Mucosa of descending colon (tissue), 3 donors: ENCODE results near the gene ERC1. TPM values are rescaled to one million over a fixed set of nuclear protein-coding genes. Genes with fewer than 3 reads are reported as not detected.

Experiments
- ATAC-seq: fragments of 200-7000 bp; cut with Tn5 transposase; one replicate; pipeline ENCODE4 v1.9.1; 2020; ENCODE audit warnings: mild to moderate bottlenecking, moderate library complexity
- DNase-seq, 3 donors: peaks; one replicate each; pipeline ENCODE4 v3.0.0-alpha.2; 2020
- H3K36me3 ChIP-seq: fragments of 200-600 bp; one replicate; pipeline ENCODE4 v1.8.0; 2021; ENCODE audit warnings: low read depth, mild to moderate bottlenecking
- H3K4me1 ChIP-seq: fragments of 200-600 bp; one replicate; pipeline ENCODE4 v1.8.0; 2021; ENCODE audit warnings: low read depth, mild to moderate bottlenecking
- H3K4me3 ChIP-seq: fragments of 200-600 bp; one replicate; pipeline ENCODE4 v1.8.0; 2021; ENCODE audit warnings: mild to moderate bottlenecking
- H3K9me3 ChIP-seq: fragments of 200-600 bp; one replicate; pipeline ENCODE4 v1.8.0; 2021; ENCODE audit warnings: mild to moderate bottlenecking
- intact Hi-C, 2 donors: fragments of 100-400 bp; cut with DNase I in 1 of 2; cut with micrococcal nuclease in 1 of 2; formaldehyde crosslinking; loops; one replicate each; pipeline versions ENCODE4 v1.11.0 to v1.11.1; 2022; cut with DNase I, micrococcal nuclease
- total RNA-seq, 3 donors: library from RNA; stranded (reverse); fragmentation: NEBNext Ultra II Directional in 2 of 3; extraction: Animal tissue kit (Norgen Biotek cat#: 25700) in 2 of 3; gene quantifications; one replicate each; pipeline versions ENCODE4 v1.2.1 to v1.2.4, GENCODE V29; 2021 to 2023
- TF ChIP-seq, protein P1 (sequence below): fragments of 200-600 bp; IDR thresholded peaks from one replicate; pipeline ENCODE4 v1.8.0; 2022; ENCODE audit warnings: antibody characterized with exemption, mild to moderate bottlenecking
- donor health status: DM: no; HTN: no; CAD: no; lungs with moderate emphysema.
- donor health status: DM: no; HTN: no; CAD: no.
- donor health status: DM: no; HTN: yes; CAD: no.

Gene ERC1
- total RNA-seq, 3 donors from 2014 or later: 42.6 to 76.3 (median 49.6) TPM

DNA sequence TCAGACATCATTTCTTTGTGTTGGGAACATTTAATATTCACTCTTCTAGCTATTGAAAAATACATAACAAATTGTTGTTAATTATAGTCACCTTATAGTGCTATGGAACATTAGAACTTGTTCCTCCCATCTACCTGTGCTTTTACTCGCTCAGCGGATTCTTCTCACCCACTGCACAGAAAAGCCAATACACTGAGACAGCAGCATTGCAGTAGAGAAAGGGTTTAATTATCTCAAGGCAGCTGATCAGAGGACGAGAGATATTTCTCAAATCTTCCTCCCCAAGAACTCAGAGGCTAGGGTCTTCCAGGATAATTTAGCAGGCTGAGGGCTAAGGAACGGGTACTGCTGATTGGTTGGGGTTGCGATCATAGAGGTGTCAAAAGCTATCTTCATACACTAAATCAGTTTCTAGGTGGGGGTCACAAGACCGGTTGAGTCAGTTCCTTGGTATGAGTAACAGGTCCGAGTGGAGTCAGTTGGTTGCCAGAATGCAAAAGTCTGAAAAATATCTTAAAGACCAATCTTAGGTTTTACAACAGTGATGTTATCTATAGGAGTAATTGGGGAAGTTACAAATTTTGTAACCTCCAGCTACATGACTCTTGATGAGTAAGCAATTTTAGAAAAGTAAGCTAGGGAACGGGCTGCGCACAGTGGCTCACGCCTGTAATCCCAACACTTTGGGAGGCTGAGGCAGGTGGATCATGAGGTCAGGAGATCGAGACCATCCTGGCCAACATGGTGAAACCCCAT, 430.2 kb downstream of the ERC1 start:
- Histone ChIP-seq H3K4me3 (no peak overlapping the region), H3K36me3 (no peaks in the 10 kb centered on the region), H3K4me1 (peaks cover 3% of the 10 kb centered on the region), H3K9me3 (peaks cover 22% of the 10 kb centered on the region)
- ATAC-seq (no peak), DNase-seq (no peak)
- TF ChIP-seq, protein P1, sequence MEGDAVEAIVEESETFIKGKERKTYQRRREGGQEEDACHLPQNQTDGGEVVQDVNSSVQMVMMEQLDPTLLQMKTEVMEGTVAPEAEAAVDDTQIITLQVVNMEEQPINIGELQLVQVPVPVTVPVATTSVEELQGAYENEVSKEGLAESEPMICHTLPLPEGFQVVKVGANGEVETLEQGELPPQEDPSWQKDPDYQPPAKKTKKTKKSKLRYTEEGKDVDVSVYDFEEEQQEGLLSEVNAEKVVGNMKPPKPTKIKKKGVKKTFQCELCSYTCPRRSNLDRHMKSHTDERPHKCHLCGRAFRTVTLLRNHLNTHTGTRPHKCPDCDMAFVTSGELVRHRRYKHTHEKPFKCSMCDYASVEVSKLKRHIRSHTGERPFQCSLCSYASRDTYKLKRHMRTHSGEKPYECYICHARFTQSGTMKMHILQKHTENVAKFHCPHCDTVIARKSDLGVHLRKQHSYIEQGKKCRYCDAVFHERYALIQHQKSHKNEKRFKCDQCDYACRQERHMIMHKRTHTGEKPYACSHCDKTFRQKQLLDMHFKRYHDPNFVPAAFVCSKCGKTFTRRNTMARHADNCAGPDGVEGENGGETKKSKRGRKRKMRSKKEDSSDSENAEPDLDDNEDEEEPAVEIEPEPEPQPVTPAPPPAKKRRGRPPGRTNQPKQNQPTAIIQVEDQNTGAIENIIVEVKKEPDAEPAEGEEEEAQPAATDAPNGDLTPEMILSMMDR: no peak
- intact Hi-C loops: no loop called here

DNA sequence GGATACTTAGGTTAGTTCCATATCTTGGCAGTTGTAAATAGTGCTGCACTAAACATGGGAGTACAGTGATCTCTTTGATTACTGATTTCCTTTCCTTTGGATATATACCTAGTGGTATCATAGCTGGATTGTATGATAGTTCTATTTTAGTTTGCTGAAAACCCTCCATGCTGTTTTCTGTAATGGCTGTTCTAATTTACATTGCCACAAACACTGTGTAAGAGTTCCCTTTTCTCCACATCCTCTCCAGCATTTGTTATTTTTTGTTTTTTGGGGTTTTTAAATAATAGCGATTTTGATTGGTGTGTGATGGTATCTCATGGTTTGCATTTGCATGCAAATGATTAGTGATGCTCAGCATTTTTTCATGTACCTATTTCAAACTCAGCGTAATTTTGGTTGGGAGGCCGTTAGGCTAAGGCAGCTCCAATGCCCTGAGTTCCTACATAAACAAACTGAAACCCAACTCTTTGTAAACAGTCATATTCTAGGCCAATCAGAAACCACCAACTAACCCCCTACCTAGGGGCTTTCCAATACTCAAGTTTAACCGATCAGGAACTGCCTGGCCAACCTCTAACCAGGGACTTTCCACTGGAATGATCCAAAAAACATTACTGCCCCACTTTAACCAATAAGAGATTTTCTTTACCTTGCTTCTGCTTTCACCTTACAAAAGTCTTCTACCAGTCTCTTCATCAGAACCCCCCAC, 431.7 kb downstream of the ERC1 start:
- Histone ChIP-seq H3K4me1 (peaks cover 3% of the 10 kb centered on the region), H3K9me3 (peaks cover 22% of the 10 kb centered on the region), H3K4me3 (no peak overlapping the region), H3K36me3 (no peaks in the 10 kb centered on the region)
- DNase-seq (no peak), ATAC-seq (no peak)
- TF ChIP-seq, protein P1: no peak
- intact Hi-C loops: no loop called here

DNA sequence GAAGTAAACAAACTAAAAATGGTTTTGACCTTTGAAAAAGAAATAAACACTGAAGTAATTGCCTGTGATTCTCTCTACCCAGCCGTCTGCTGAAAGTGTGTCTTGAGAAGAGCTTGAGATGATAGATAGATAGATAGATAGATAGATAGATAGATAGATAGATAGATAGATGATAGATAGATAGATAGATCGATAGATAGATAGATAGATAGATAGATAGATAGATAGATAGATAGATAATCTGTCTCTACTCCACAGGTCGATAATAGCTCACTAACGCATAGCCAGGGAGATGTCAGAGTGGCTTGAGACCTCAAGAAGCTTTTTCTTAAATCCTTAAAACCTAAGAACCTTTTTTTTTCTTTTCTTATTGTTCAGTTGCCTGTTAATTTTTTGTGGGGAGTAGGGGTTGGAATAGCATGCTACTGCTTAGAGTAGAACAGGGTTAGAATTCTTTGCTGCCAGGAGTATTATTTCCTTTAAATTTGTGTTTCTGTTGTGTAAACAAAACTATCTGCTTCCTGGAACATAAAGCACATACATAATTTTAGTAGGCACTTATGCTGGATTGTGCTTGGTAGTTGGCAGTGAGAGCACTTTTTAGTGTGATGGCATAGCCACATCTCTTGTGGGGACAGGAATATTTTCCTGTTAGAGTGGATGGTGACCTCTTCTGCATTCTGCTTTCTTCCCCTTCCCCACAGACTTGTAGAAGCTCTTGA, 433.8 kb downstream of the ERC1 start:
- intact Hi-C loops: no loop called here
- no peaks in the 10 kb centered on the region for H3K4me1 ChIP-seq
- no peak overlapping the region for H3K4me3 ChIP-seq
- TF ChIP-seq, protein P1: no peak
- H3K36me3 ChIP-seq: no peaks in the 10 kb centered on the region
- H3K9me3 ChIP-seq: peaks cover 22% of the 10 kb centered on the region
- ATAC-seq (peak; percentile 40), DNase-seq (no peak)

DNA sequence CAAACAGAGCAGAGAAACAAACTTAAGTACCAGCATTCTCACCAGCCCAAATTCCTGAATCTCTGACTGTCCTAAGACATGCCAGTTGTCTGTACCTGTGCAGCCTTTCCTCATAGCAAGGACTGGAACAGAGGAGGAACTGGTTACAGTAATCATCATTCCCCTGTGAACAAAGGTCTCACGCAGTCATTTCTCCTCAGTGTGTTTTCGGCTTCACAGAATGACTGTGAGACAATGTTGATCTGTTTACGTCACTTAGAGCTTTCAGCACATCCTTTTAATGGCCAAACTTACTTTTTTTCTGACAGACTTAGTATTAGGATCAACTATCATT, 434.3 kb downstream of the ERC1 start:
- TF ChIP-seq, protein P1: no peak

DNA sequence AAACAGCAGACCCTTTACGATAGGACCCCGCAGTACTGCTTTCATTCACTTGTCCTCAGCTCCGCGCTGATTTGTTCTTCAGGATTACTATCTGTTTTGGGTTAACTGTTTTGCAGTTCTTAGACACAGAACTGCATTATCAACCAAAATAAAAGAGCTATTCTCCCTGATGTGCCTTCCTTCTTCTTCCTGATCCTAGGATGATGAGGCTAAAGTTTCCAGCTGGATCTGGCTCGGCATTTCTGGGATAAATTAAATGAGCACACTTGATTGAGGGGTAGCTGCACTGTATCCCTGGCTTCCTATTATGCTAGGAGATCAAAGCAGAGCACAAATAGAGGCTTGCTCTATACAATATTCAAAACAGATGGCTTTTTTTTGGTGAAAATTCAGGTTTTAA, 437.6 kb downstream of the ERC1 start:
- Histone ChIP-seq H3K4me3 (no peak overlapping the region), H3K4me1 (no peaks in the 10 kb centered on the region), H3K9me3 (no peaks in the 10 kb centered on the region), H3K36me3 (no peaks in the 10 kb centered on the region)
- DNase-seq: no peak
- no peak for ATAC-seq
- TF ChIP-seq, protein P1: no peak
- intact Hi-C loops: no loop called here

More for the DNA sequence above, 434.3 kb downstream of the ERC1 start:
- intact Hi-C loops: no loop called here
- Histone ChIP-seq H3K9me3 (peaks cover 21% of the 10 kb centered on the region), H3K36me3 (no peaks in the 10 kb centered on the region), H3K4me3 (no peak overlapping the region), H3K4me1 (no peaks in the 10 kb centered on the region)
- ATAC-seq (peak; percentile 72), DNase-seq (no peak)
